SKM-1 (cell line): ENCODE results near the gene SPATA45.

Experiments used
- DNase-seq: peaks from one replicate; lab custom pipeline; 2025; ENCODE audit not compliant: unreplicated experiment; lab: John Stamatoyannopoulos, UW

Gene SPATA45

GRCh38 chr1:212782422-212783154, 64.9 kb downstream of the SPATA45 start:
- DNase-seq = peak; percentile 43

- no peak for DNase-seq
Measured at GRCh38 chr1:212781225-212781624, 66.2 kb downstream of the SPATA45 start.

- no peak for DNase-seq
Measured at GRCh38 chr1:212780759-212781158, 66.7 kb downstream of the SPATA45 start.
